Common myeloid progenitor, CD34-positive (primary cell): ENCODE data around the gene CEP78.
"Not testable (repeated sequence)": the region's sequence is repeated elsewhere in the genome, so short reads cannot be mapped to it uniquely, and the experiment has no call there.

ENCODE experiments used
- CTCF ChIA-PET: fragments of 350-600 bp; sonication (Branson Sonifier 250); formaldehyde crosslinking; loops from one replicate; lab custom pipeline; 2021; ENCODE audit warnings: antibody characterized with exemption; lab: Charles Lee
- POLR2A ChIA-PET: fragments of 350-600 bp; sonication (Branson Sonifier 250); formaldehyde crosslinking; loops from one replicate; lab custom pipeline; 2021; ENCODE audit warnings: antibody characterized with exemption; lab: Charles Lee
- DNase-seq, 3 donors: peaks; one replicate each; pipeline versions ENCODE4 v3.0.0 to v3.0.0-alpha.2; 2013
- H3K27ac ChIP-seq, 2 experiments: 1 replicate in 1 of 2; 2 replicates in 1 of 2; pipeline ENCODE4 v1.7.0; 2013; ENCODE audit warnings: inconsistent platforms in 2 of 2, low read length in 2 of 2, mild to moderate bottlenecking in 2 of 2, low read depth in 1 of 2, moderate library complexity in 1 of 2; ENCODE audit not compliant: severe bottlenecking in 2 of 2, insufficient read depth in 1 of 2, poor library complexity in 1 of 2
- H3K27me3 ChIP-seq, 5 experiments: replicated peaks in 2 of 5; 1 replicate in 3 of 5; 2 replicates in 2 of 5; pipeline versions ENCODE4 v1.6.1 to v1.7.0; 2013; ENCODE audit warnings: low read length in 4 of 5, mild to moderate bottlenecking in 2 of 5, moderate library complexity in 2 of 5, inconsistent platforms in 1 of 5; ENCODE audit not compliant: insufficient read depth in 5 of 5, control insufficient read depth in 4 of 5
- H3K36me3 ChIP-seq, 4 experiments: 1 replicate in 2 of 4; 2 replicates in 2 of 4; pipeline versions ENCODE4 v1.6.1 to v1.7.0; 2013; ENCODE audit warnings: low read length in 3 of 4, control low read depth in 1 of 4, mild to moderate bottlenecking in 1 of 4; ENCODE audit not compliant: control insufficient read depth in 4 of 4, insufficient read depth in 4 of 4
- H3K4me1 ChIP-seq, 4 experiments: 1 replicate in 3 of 4; 2 replicates in 1 of 4; pipeline versions ENCODE4 v1.6.1 to v1.7.1; 2013; ENCODE audit warnings: low read length in 3 of 4, mild to moderate bottlenecking in 3 of 4, control low read depth in 1 of 4, inconsistent platforms in 1 of 4, moderate library complexity in 1 of 4; ENCODE audit not compliant: control insufficient read depth in 4 of 4, insufficient read depth in 4 of 4; ENCODE audit errors: control extremely low read depth in 1 of 4
- H3K4me3 ChIP-seq, 7 experiments: 1 replicate in 4 of 7; 2 replicates in 3 of 7; pipeline versions ENCODE4 v1.5.1 to v1.7.0; 2013; ENCODE audit warnings: mild to moderate bottlenecking in 7 of 7, low read length in 6 of 7, moderate library complexity in 6 of 7, inconsistent platforms in 2 of 7, low read depth in 2 of 7, control low read depth in 1 of 7; ENCODE audit not compliant: insufficient read depth in 4 of 7, control insufficient read depth in 1 of 7; ENCODE audit errors: extremely low read depth in 1 of 7
- H3K9me3 ChIP-seq, 5 experiments: 1 replicate in 4 of 5; 2 replicates in 1 of 5; pipeline versions ENCODE4 v1.6.1 to v1.7.1; 2013; ENCODE audit warnings: low read length in 4 of 5, mild to moderate bottlenecking in 2 of 5, inconsistent platforms in 1 of 5, low read depth in 1 of 5, moderate library complexity in 1 of 5; ENCODE audit not compliant: control insufficient read depth in 4 of 5, insufficient read depth in 2 of 5; ENCODE audit errors: control extremely low read depth in 1 of 5
- WGBS: methylation state at CpG from one replicate; pipeline ENCODE4 v1.1.5; 2013; ENCODE audit not compliant: insufficient coverage; 5-methylcytosine and 5-hydroxymethylcytosine counted together

CEP78 gene

DNA sequence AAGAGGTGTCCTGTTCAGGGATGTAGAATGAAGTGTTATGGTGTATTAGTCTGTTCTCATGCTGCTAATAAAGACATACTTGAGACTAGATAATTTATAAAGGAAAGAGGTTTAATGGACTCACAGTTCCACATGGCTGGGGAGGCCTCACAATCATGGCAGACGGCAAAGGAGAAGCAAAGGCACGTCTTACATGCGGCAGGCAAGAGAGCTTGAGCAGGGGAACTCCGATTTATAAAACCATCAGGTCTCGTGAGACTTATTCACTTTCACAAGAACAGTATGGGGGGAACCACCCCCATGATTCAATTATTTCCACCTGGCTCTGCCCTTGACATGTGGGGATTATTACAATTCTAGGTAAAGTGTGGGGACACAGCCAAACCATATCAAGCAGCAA, 3.4 kb upstream of the CEP78 start:
- H3K27me3 ChIP-seq, H3K36me3 ChIP-seq, H3K4me3 ChIP-seq, POLR2A ChIA-PET, H3K27ac ChIP-seq, H3K9me3 ChIP-seq, DNase-seq: not testable (repeated sequence)
- CTCF ChIA-PET, result interaction anchor here (0.8 to 1.6 kb wide), 3 partner anchors 15 to 36 kb away, joined by 3 to 6 read pairs (median 4); no protein-coding TSS in a partner anchor
- peaks cover 0 to 16% (median 6%) of the 10 kb centered on the region in 4 experiments for H3K4me1 ChIP-seq
- 83% methylated on average over 5 of the region's 5 CpGs for WGBS

DNA sequence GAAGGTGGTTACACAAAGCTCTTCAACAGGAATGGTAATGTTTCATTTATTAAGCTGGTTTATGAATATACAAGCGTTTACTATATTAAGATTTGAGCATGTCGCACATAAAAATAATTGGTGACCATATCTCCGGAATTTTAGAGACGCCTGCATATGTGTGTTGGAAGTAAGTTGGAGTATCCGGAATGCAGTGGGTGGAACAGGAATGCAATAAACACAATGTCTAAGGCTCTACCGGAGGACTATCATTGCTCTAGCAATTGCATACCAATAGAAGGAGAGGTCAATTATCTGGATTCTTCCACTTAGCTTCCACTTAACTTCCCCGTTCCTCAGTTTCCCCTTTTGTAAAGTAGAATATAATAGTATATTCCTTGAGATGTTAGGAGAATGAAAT, 1.1 kb upstream of the CEP78 start:
- Histone ChIP-seq H3K27me3 (no peaks in the 10 kb centered on the region), H3K27ac (no peak overlapping the region), H3K4me3 (peak overlapping the region in 4 of 7 experiments; percentile 83 to 92 (median 89)), H3K4me1 (peaks cover 0 to 16% (median 6%) of the 10 kb centered on the region in 4 experiments), H3K36me3 (peaks cover 0 to 6% (median 0%) of the 10 kb centered on the region in 4 experiments), H3K9me3 (no peaks in the 10 kb centered on the region)
- WGBS, result 96% methylated on average over 4 of the region's 7 CpGs
- CTCF ChIA-PET, result interaction anchor here (1.2 kb wide), 1 partner anchor 9 kb away, joined by 3 read pairs; no protein-coding TSS in a partner anchor
- POLR2A ChIA-PET, result no interaction called here
- no peak for DNase-seq

DNA sequence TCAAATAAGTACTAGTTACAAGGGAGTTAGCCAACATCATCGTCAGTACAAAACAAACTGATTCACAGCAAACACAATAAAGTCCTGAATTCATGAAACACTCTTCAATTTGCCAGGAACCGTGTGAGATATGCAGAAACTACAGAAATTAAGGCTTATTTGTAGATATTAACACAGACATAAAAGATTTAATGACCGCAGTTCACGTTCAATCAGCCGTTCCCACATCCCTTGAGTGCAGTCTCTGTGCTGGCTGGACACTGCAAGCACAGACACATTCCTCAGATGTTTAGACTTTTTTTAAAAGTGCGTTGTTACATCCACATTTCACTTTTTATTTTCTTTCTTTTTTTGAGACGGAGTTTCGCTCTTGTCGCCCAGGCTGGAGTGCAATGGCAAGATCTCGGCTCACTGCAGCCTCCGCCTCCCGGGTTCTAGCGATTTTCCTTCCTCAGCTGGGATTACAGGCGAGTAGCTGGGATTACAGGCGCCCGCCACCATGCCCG, 566 bp upstream of the CEP78 start:
- H3K9me3 ChIP-seq, result no peaks in the 10 kb centered on the region
- ChIA-PET CTCF (interaction anchor here (0.7 kb wide), 1 partner anchor 429 kb away, joined by 3 read pairs; no protein-coding TSS in a partner anchor), POLR2A (no interaction called here)
- H3K4me3 ChIP-seq, result peak overlapping the region; percentile 75 to 92 (median 88)
- H3K4me1 ChIP-seq, result peaks cover 0 to 16% (median 6%) of the 10 kb centered on the region in 4 experiments
- peak in 2 of 3 donors; percentile 10 to 17 for DNase-seq
- no peaks in the 10 kb centered on the region for H3K27me3 ChIP-seq
- 0% methylated on average over 15 of the region's 17 CpGs for WGBS
- H3K36me3 ChIP-seq, result peaks cover 0 to 8% (median 2%) of the 10 kb centered on the region in 4 experiments
- H3K27ac ChIP-seq, result peak overlapping the region in 1 of 2 experiments; percentile 75

DNA sequence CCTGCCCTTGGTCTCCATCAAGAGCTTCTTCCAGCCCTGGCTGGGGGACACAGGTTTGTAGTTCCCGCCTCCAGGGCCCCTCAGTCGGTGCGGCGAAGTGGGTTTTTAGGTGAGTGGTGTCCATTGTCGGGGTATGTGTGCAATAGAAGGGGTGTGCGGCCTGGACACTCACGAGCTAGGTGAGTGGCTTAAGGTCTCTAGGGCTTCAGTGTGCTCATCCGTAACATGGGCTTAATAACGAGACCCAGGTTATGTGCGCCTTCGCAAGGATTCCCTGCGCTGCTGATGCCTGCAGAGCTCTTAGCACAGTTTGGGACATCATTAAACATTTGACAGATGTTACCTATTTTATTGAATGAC, 656 bp downstream of the CEP78 start:
- Histone ChIP-seq H3K4me3 (peak overlapping the region; percentile 75 to 92 (median 88)), H3K27ac (peak overlapping the region in 1 of 2 experiments; percentile 75), H3K4me1 (peaks cover 0 to 16% (median 6%) of the 10 kb centered on the region in 4 experiments), H3K9me3 (no peaks in the 10 kb centered on the region), H3K36me3 (peaks cover 2 to 15% (median 4%) of the 10 kb centered on the region in 4 experiments), H3K27me3 (no peaks in the 10 kb centered on the region)
- 13% methylated on average over 6 of the region's 12 CpGs for WGBS
- CTCF ChIA-PET, result interaction anchor here (1.3 kb wide), 1 partner anchor 19 kb away, joined by 3 read pairs; no protein-coding TSS in a partner anchor
- no peak for DNase-seq
- POLR2A ChIA-PET, result no interaction called here

DNA sequence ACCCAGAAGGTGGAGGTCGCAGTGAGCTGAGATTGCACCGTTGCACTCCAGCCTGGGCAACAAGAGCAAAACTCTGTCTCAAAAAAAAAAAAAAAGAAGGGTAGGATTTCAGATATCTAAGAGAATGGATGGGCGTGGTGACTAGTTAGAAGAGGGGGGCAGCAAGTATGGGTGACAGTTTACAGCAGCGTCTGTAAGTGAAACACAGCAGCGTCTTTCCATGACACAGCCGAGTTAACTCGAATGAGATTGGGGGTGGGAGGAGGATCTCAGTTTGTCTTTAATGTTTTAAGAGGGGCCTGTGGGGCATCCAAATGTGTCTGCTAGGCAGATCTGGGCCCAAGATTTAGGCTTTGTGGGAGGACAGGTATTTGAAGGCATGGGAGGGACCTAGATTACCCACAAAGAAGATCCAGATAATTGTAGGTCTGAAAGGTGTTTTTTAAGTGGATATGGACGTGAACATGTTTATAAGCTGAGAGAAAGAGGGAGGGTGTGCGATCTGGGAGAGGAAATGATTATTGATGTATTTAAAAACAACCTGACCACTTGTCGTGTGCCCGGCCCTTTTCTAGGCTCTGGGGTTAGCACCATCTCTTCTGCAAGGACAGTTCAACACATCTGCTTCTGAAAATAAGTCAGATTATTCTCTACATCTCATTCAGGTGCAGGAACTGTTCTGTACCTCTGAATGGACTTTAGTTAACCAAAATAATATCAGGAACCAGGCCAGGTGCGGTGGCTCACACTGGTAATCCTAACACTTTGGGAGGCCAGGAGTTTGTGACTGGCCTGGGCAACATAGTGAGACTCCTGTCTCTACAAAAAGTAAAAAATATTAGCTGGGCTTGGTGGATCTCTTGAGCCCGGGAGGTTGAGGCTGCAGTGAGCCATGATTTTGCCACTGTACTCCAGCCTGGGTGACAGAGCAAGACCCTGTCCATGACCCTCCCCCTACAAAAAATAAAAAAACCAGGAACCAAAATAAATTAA, 2.5 kb downstream of the CEP78 start:
- peaks cover 0 to 16% (median 6%) of the 10 kb centered on the region in 4 experiments for H3K4me1 ChIP-seq
- WGBS, result 98% methylated on average over 11 of the region's 13 CpGs
- CTCF ChIA-PET, result no interaction called here

DNA sequence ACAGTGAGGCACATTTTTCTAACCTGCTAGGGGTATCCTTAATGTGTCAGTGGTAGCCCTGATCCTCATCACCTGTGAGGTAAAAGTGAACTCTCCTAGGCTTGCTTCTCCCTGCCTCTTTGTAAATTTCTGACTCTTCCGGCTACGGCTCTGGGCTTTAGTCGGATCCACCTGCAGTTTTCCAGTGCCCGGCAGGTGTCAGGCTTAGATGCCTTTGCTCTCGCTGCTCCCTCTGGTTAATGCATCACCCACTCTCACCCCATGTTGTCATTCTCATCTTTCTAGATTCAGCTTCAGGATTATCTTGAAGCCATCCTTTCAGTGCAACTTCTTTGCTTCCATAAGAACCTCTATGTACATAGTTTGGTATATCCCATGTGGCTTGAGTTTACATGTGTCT, 3.6 kb downstream of the CEP78 start:
- POLR2A ChIA-PET, result no interaction called here
- CTCF ChIA-PET, result no interaction called here
- Histone ChIP-seq H3K27me3 (no peaks in the 10 kb centered on the region), H3K4me1 (peaks cover 0 to 16% (median 6%) of the 10 kb centered on the region in 4 experiments), H3K36me3 (peaks cover 2 to 30% (median 10%) of the 10 kb centered on the region in 4 experiments), H3K27ac (no peak overlapping the region), H3K9me3 (no peaks in the 10 kb centered on the region), H3K4me3 (no peak overlapping the region)
- DNase-seq, result no peak
- 93% methylated on average over 4 of the region's 5 CpGs for WGBS

More for the DNA sequence above, 2.5 kb downstream of the CEP78 start:
- DNase-seq, result peak in 1 of 3 donors; percentile 23
- POLR2A ChIA-PET, result no interaction called here
- no peak overlapping the region for H3K4me3 ChIP-seq
- H3K9me3 ChIP-seq, result no peaks in the 10 kb centered on the region
- H3K27ac ChIP-seq, result no peak overlapping the region
- peaks cover 2 to 20% (median 7%) of the 10 kb centered on the region in 4 experiments for H3K36me3 ChIP-seq
- no peaks in the 10 kb centered on the region for H3K27me3 ChIP-seq
